ENCODE results near the gene MLLT6. TPM values are rescaled to one million over a fixed set of nuclear protein-coding genes. Genes with fewer than 3 reads are reported as not detected.

MLLT6 gene
- total RNA-seq, 1 experiment from 2014 or later = 24.7 TPM

- peak; percentile 14 for ATAC-seq
- CTCF ChIA-PET = no interaction called here
- peaks cover 24% of the 10 kb centered on the region for H3K4me1 ChIP-seq (ENCODE audit: insufficient read depth, low read length)
- POLR2A ChIA-PET (ENCODE audit: unreplicated experiment) = interaction anchor here (0.6 kb wide), 1 partner anchor 48 kb away, joined by 16 read pairs; no protein-coding TSS in a partner anchor
- H4K20me1 ChIP-seq (ENCODE audit: low read length) = 0 out of 2 replicates have a peak, but pooled peaks cover 4% of the 10 kb centered on the region
- H3K9ac ChIP-seq (ENCODE audit: low read length) = peak overlapping the region; percentile 62
- no peaks in the 10 kb centered on the region for H3K9me3 ChIP-seq (ENCODE audit: low read length)
- peak overlapping the region; percentile 94 for H3K4me3 ChIP-seq (ENCODE audit: low read length)
- no peaks in the 10 kb centered on the region for H3K9me2 ChIP-seq (replicated peaks; ENCODE audit: low read length)
- H3K79me2 ChIP-seq (ENCODE audit: low read length) = peaks cover 68% of the 10 kb centered on the region
- intact Hi-C loops (cut with micrococcal nuclease) = no loop called here
- BruUV-seq (replicated peaks) = TSS peak; percentile 88
- H3F3A ChIP-seq (ENCODE audit: low read length, unreplicated experiment) = no peaks in the 10 kb centered on the region
- H3K27ac ChIP-seq (ENCODE audit: low read length) = peak overlapping the region; percentile 17; the same call in 1 of the 2 replicates
- H3K4me2 ChIP-seq (ENCODE audit: low read length) = peak overlapping the region; percentile 88
- peak; percentile 73 for DNase-seq
- 0 out of 2 replicates have a peak, but pooled peaks cover 2% of the 10 kb centered on the region for H3K36me3 ChIP-seq (ENCODE audit: low read depth, low read length)
- no peak for TF ChIP-seq EZH2 (IDR thresholded peaks at IDR 0.05; ENCODE audit: low read length, unreplicated experiment)
- H2AFZ ChIP-seq (ENCODE audit: low read length) = peak overlapping the region; percentile 56
- no peaks in the 10 kb centered on the region for H3K27me3 ChIP-seq (ENCODE audit: low read length)
Observed at GRCh38 chr17:38749223-38750043, 44.4 kb downstream of the MLLT6 start.

DNA sequence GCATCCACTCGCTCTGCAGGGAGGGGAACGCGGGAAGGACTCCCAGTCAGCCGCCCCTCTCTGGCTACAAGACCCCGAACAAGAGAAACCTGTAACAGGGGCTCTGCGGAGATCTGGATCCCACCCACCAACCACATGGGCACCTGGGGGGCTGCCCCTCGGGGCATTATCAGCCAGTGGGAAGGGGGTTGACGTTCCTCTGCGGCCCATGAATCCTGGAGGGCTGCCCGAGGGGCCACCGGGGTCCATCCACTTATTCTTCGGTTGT, 44.9 kb downstream of the MLLT6 start:
- H3F3A ChIP-seq (ENCODE audit: low read length, unreplicated experiment) = no peaks in the 10 kb centered on the region
- H3K79me2 ChIP-seq (ENCODE audit: low read length) = peaks cover 68% of the 10 kb centered on the region
- 0 out of 2 replicates have a peak, but pooled peaks cover 4% of the 10 kb centered on the region for H4K20me1 ChIP-seq (ENCODE audit: low read length)
- intact Hi-C loops (cut with micrococcal nuclease) = no loop called here
- BruUV-seq (replicated peaks) = TSS peak; percentile 51
- H2AFZ ChIP-seq (ENCODE audit: low read length) = peak overlapping the region; percentile 56
- H3K9me2 ChIP-seq (replicated peaks; ENCODE audit: low read length) = no peaks in the 10 kb centered on the region
- H3K4me3 ChIP-seq (ENCODE audit: low read length) = peak overlapping the region; percentile 94
- H3K36me3 ChIP-seq (ENCODE audit: low read depth, low read length) = 0 out of 2 replicates have a peak, but pooled peaks cover 6% of the 10 kb centered on the region
- TF ChIP-seq CTCF (conservative IDR thresholded peaks at IDR 0.05; ENCODE audit: low read depth, low read length) (no peak), EZH2 (IDR thresholded peaks at IDR 0.05; ENCODE audit: low read length, unreplicated experiment) (no peak), EZH2phosphoT487 (IDR thresholded peaks at IDR 0.05; ENCODE audit: borderline replicate concordance, low read length) (no peak)
- peaks cover 24% of the 10 kb centered on the region for H3K4me1 ChIP-seq (ENCODE audit: insufficient read depth, low read length)
- peak overlapping the region; percentile 88 for H3K4me2 ChIP-seq (ENCODE audit: low read length)
- H3K27ac ChIP-seq (ENCODE audit: low read length) = no peak overlapping the region
- H3K27me3 ChIP-seq (ENCODE audit: low read length) = no peaks in the 10 kb centered on the region
- no peak for DNase-seq
- no peaks in the 10 kb centered on the region for H3K9me3 ChIP-seq (ENCODE audit: low read length)
- ChIA-PET CTCF (no interaction called here), POLR2A (ENCODE audit: unreplicated experiment) (no interaction called here)
- peak overlapping the region; percentile 62 for H3K9ac ChIP-seq (ENCODE audit: low read length)
- no peak for ATAC-seq

- Histone ChIP-seq H3K27me3 (ENCODE audit: low read length) (no peaks in the 10 kb centered on the region), H3K4me2 (ENCODE audit: low read length) (peak overlapping the region; percentile 88), H3K9ac (ENCODE audit: low read length) (peak overlapping the region; percentile 62), H3K4me1 (ENCODE audit: insufficient read depth, low read length) (peaks cover 24% of the 10 kb centered on the region), H3K79me2 (ENCODE audit: low read length) (peaks cover 65% of the 10 kb centered on the region), H3K27ac (ENCODE audit: low read length) (no peak overlapping the region), H4K20me1 (ENCODE audit: low read length) (0 out of 2 replicates have a peak, but pooled peaks cover 4% of the 10 kb centered on the region), H3K9me2 (replicated peaks; ENCODE audit: low read length) (no peaks in the 10 kb centered on the region), H2AFZ (ENCODE audit: low read length) (peak overlapping the region; percentile 56), H3F3A (ENCODE audit: low read length, unreplicated experiment) (no peaks in the 10 kb centered on the region), H3K4me3 (ENCODE audit: low read length) (peak overlapping the region; percentile 94), H3K9me3 (ENCODE audit: low read length) (no peaks in the 10 kb centered on the region), H3K36me3 (ENCODE audit: low read depth, low read length) (0 out of 2 replicates have a peak, but pooled peaks cover 6% of the 10 kb centered on the region)
- BruUV-seq (replicated peaks) = no TSS peak
- ATAC-seq (peak; percentile 5; the same call in 1 of the 2 replicates), DNase-seq (peak; percentile 41)
- TF ChIP-seq CTCF (conservative IDR thresholded peaks at IDR 0.05; ENCODE audit: low read depth, low read length) (no peak), EZH2 (IDR thresholded peaks at IDR 0.05; ENCODE audit: low read length, unreplicated experiment) (no peak), EZH2phosphoT487 (IDR thresholded peaks at IDR 0.05; ENCODE audit: borderline replicate concordance, low read length) (no peak)
- ChIA-PET POLR2A (ENCODE audit: unreplicated experiment) (no interaction called here), CTCF (interaction anchor here (0.6 kb wide), 1 partner anchor 16 kb away, joined by 6 read pairs; no protein-coding TSS in a partner anchor)
- intact Hi-C loops (cut with micrococcal nuclease) = no loop called here
Observed at GRCh38 chr17:38750312-38751121, 45.4 kb downstream of the MLLT6 start.
